ENCODE results near the gene SRGAP2C.
"Not testable (repeated sequence)": the region's sequence is repeated elsewhere in the genome, so short reads cannot be mapped to it uniquely, and the experiment has no call there.

DNA sequence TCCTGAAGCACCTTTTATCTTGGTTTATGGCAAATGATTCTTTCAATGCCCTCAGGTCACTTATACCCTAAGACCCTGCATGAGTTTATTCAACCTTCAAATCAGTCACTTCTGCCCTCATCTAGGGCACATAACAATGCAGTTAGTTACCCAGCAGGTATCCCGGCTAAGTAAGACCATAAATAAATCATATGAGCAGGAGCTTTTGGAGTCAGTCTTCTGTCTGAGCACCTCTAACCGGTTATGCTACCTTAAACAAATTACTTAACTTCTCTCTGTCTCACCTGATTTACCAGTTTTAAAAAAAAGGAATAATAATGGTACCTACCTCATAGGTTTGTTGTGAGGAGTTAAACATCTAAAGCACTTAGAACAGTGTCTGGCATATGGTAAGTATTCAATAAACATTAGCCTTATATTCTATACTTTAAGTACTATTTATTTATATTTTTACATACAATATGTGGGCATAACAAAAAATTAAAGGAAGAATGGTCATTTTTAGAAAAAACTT is 17.5 kb upstream of the SRGAP2C start:
- TF ChIP-seq POLR2A (IDR thresholded peaks at IDR 0.05; ENCODE audit: low read length); RAD21 (conservative IDR thresholded peaks at IDR 0.05 in 1 of 2, IDR thresholded peaks at IDR 0.05 in 1 of 2); CBX2 (IDR thresholded peaks at IDR 0.05; ENCODE audit: borderline replicate concordance, low read depth); HDAC2 (IDR thresholded peaks at IDR 0.05); SREBF2 (IDR thresholded peaks at IDR 0.05); CHD2 (IDR thresholded peaks at IDR 0.05; ENCODE audit: low read length, partially characterized antibody): not testable (repeated sequence)
- TF ChIP-seq, protein P1, sequence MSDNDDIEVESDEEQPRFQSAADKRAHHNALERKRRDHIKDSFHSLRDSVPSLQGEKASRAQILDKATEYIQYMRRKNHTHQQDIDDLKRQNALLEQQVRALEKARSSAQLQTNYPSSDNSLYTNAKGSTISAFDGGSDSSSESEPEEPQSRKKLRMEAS (IDR thresholded peaks at IDR 0.05): not testable (repeated sequence)
